Naive thymus-derived CD4-positive, alpha-beta T cell (primary cell): Measurements from ENCODE around the gene TMPRSS7. TPM values are rescaled to one million over a fixed set of nuclear protein-coding genes. Genes with fewer than 3 reads are reported as not detected.
"Not testable (repeated sequence)": the region's sequence is repeated elsewhere in the genome, so short reads cannot be mapped to it uniquely, and the experiment has no call there.

Experiments used
- ATAC-seq: fragments of 150-1000 bp; cut with Tn5 transposase; 2 replicates; pipeline ENCODE4 v1.10.0; 2021; ENCODE audit warnings: mild to moderate bottlenecking, moderate library complexity
- CTCF ChIA-PET: fragments of 350-600 bp; sonication (Branson Sonifier 250); formaldehyde crosslinking; loops from one replicate; lab custom pipeline; 2021; ENCODE audit warnings: antibody characterized with exemption; lab: Charles Lee
- POLR2A ChIA-PET: fragments of 350-600 bp; sonication (Branson Sonifier 250); formaldehyde crosslinking; loops from one replicate; lab custom pipeline; 2021; ENCODE audit warnings: antibody characterized with exemption, inconsistent platforms; lab: Charles Lee
- DNase-seq, 9 donors: peaks; one replicate each; pipeline versions ENCODE4 v3.0.0 to v3.0.0-alpha.2; 2020 to 2022; ENCODE audit warnings: mixed read lengths in 1 of 9
- H3K27ac ChIP-seq: one replicate; pipeline ENCODE4 v1.7.0; 2013; ENCODE audit warnings: mild to moderate bottlenecking, low read depth, low read length, moderate library complexity
- H3K27me3 ChIP-seq, 2 donors: one replicate each; pipeline ENCODE4 v1.7.0; 2013; ENCODE audit warnings: low read length in 2 of 2, mild to moderate bottlenecking in 2 of 2, moderate library complexity in 2 of 2; ENCODE audit not compliant: control insufficient read depth in 2 of 2, insufficient read depth in 2 of 2
- H3K36me3 ChIP-seq, 3 experiments: 1 replicate in 2 of 3; 2 replicates in 1 of 3; pipeline ENCODE4 v1.7.0; 2013; ENCODE audit warnings: low read length in 3 of 3, mild to moderate bottlenecking in 3 of 3, moderate library complexity in 1 of 3; ENCODE audit not compliant: insufficient read depth in 3 of 3, control insufficient read depth in 2 of 3
- H3K4me1 ChIP-seq, 2 donors: one replicate each; pipeline ENCODE4 v1.7.0; 2013; ENCODE audit warnings: low read length in 2 of 2, mild to moderate bottlenecking in 2 of 2, moderate library complexity in 1 of 2; ENCODE audit not compliant: control insufficient read depth in 2 of 2, insufficient read depth in 2 of 2
- H3K4me3 ChIP-seq: 2 replicates; pipeline ENCODE4 v1.7.0; 2013; ENCODE audit warnings: mild to moderate bottlenecking, low read length
- H3K9me3 ChIP-seq, 3 experiments: 1 replicate in 2 of 3; 2 replicates in 1 of 3; pipeline ENCODE4 v1.7.0; 2013; ENCODE audit warnings: low read length in 3 of 3; ENCODE audit not compliant: control insufficient read depth in 2 of 3
- H3K27ac Mint-ChIP-seq, 9 donors: one replicate each; pipeline ENCODE4 v1.8.0; 2020 to 2022; ENCODE audit warnings: mixed read lengths in 9 of 9, mild to moderate bottlenecking in 8 of 9, moderate library complexity in 5 of 9, inconsistent platforms in 2 of 9
- H3K27me3 Mint-ChIP-seq, 5 donors: one replicate each; pipeline ENCODE4 v1.8.0; 2021 to 2022; ENCODE audit warnings: mixed read lengths in 5 of 5, mild to moderate bottlenecking in 1 of 5
- H3K36me3 Mint-ChIP-seq, 5 donors: one replicate each; pipeline ENCODE4 v1.8.0; 2020 to 2022; ENCODE audit warnings: mixed read lengths in 5 of 5, mild to moderate bottlenecking in 3 of 5, inconsistent platforms in 1 of 5
- H3K4me1 Mint-ChIP-seq, 7 donors: one replicate each; pipeline ENCODE4 v1.8.0; 2020 to 2022; ENCODE audit warnings: mixed read lengths in 7 of 7, mild to moderate bottlenecking in 3 of 7, inconsistent platforms in 1 of 7
- H3K4me3 Mint-ChIP-seq, 10 donors: one replicate each; pipeline ENCODE4 v1.8.0; 2020 to 2022; ENCODE audit warnings: mild to moderate bottlenecking in 10 of 10, mixed read lengths in 10 of 10, moderate library complexity in 6 of 10, inconsistent platforms in 2 of 10
- H3K9me3 Mint-ChIP-seq, 11 donors: one replicate each; pipeline ENCODE4 v1.8.0; 2020 to 2022; ENCODE audit warnings: mixed read lengths in 11 of 11, mild to moderate bottlenecking in 4 of 11, inconsistent platforms in 1 of 11, moderate library complexity in 1 of 11
- intact Hi-C, 2 donors: fragments of 100-400 bp; cut with micrococcal nuclease; formaldehyde crosslinking; loops; one replicate each; pipeline ENCODE4 v1.15.1; 2023
- polyA plus RNA-seq, 2 donors: library from polyadenylated mRNA; unstranded; fragments of 300-500 nt; fragmentation: Illumina TruSeq; gene quantifications; one replicate each; pipeline ENCODE4 v1.2.3, GENCODE V29; 2021
- total RNA-seq, 6 experiments: library from RNA in 5 of 6; stranded (reverse) in 5 of 6; gene quantifications; 1 replicate in 5 of 6; 2 replicates in 1 of 6; pipeline ENCODE4 v1.2.3 and lab custom pipeline; 2021 to 2026

Gene TMPRSS7
- total and polyA plus RNA-seq, 7 experiments from 2014 or later: 0.09 TPM; not detected in 6

DNA sequence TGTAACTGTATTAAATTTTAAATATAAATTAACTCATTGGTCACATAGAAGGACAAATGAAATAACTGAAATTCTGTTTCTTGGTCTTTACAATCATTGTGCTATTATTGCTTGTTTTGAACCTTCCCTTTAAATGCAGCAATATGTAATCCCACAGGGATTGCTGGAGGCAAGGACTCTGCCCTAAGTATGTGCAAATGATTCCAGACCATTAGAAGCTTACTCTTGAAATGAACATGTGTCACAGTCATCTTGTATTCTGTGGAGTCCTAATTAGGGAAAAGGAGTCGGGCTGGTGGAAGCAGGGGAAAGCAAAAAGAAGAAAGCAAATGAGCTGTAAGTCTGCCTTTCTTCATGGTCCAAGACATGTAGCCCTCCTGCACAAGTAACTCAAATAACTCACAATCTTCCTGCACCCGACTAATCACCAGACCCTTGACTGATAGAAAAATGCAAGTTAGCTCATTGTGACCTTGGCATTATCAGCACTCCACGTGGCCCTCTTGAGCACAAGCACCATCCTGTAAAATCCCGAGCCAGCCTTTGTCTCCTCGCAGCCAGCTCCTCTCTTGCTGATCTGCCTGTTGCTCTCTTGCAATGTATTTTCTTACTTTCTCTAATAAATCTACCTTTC, 2.3 kb upstream of the TMPRSS7 start:
- POLR2A ChIA-PET: interaction anchor here (0.6 to 0.7 kb wide), 2 partner anchors 8 to 102 kb away, joined by 3 read pairs; no protein-coding TSS in a partner anchor
- Mint-ChIP-seq H3K9me3 (no peaks in the 10 kb centered on the region), H3K36me3 (peaks cover 0 to 6% (median 0%) of the 10 kb centered on the region in 5 donors), H3K27me3 (peaks cover 0 to 4% (median 0%) of the 10 kb centered on the region in 5 donors), H3K4me1 (no peaks in the 10 kb centered on the region), H3K4me3 (no peak overlapping the region), H3K27ac (no peak overlapping the region)
- Histone ChIP-seq H3K4me3 (no peak overlapping the region), H3K4me1 (no peaks in the 10 kb centered on the region), H3K27me3 (no peaks in the 10 kb centered on the region), H3K36me3 (no peaks in the 10 kb centered on the region), H3K9me3 (no peaks in the 10 kb centered on the region), H3K27ac (no peak overlapping the region)
- ATAC-seq (no peak), DNase-seq (no peak)
- CTCF ChIA-PET: interaction anchor here (1.1 to 1.2 kb wide), 2 partner anchors 12 to 16 kb away, joined by 3 to 4 read pairs; no protein-coding TSS in a partner anchor
- intact Hi-C loops: no loop called here

DNA sequence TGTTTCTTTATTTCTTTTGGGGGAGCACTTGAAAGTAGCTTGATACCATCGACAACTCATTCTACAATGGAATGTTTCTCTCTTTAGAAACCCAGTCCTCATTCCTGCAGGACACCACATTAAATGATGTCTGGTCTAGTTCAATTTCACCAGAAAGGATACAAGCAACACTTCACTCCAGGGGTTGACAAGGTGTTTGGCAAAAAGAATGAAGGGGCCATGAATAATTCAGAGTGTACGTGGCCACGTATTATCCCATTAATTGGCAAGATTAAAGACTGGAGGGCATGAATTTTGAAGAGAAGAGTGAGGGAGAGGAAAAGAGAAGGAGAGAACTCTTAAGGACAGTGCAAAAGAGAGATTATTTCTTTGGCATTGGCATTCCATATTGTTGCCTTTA, 705 bp downstream of the TMPRSS7 start:
- DNase-seq (no peak), ATAC-seq (no peak)
- Mint-ChIP-seq H3K9me3 (peaks cover 0 to 4% (median 0%) of the 10 kb centered on the region in 11 donors), H3K4me1 (no peaks in the 10 kb centered on the region), H3K36me3 (peaks cover 0 to 6% (median 0%) of the 10 kb centered on the region in 5 donors), H3K27ac (no peak overlapping the region), H3K4me3 (no peak overlapping the region), H3K27me3 (peaks cover 0 to 2% (median 0%) of the 10 kb centered on the region in 5 donors)
- ChIA-PET CTCF (interaction anchor here (1.0 kb wide), 2 partner anchors 8 to 21 kb away, joined by 3 read pairs; no protein-coding TSS in a partner anchor), POLR2A (no interaction called here)
- intact Hi-C loops: no loop called here
- no peaks in the 10 kb centered on the region for H3K9me3 ChIP-seq
- no peaks in the 10 kb centered on the region for H3K27me3 ChIP-seq
- no peaks in the 10 kb centered on the region for H3K36me3 ChIP-seq
- no peak overlapping the region for H3K27ac ChIP-seq
- no peak overlapping the region for H3K4me3 ChIP-seq
- no peaks in the 10 kb centered on the region for H3K4me1 ChIP-seq

DNA sequence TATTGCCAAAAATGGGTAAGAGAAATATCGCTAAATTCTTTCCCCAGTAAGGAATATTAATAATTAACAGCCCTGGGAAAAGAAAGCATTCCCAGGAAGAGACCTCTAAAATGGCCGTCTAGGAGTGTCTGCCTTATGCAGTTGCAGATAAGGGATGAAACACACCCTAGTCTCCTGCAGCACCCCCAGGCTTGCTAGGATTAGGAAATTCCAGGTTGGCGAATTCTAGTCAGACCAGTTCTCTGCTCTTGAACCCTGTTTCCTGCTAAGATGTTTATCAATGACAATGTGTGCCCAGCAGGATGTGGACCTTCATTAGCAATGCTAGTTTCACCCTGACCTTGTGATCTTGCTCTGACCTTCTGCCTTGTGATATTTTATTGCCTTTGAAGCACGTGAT, 2.7 kb downstream of the TMPRSS7 start:
- CTCF ChIA-PET, intact Hi-C loops, DNase-seq, H3K9me3 ChIP-seq, H3K4me3 ChIP-seq, H3K27me3 Mint-ChIP-seq, H3K36me3 ChIP-seq, H3K4me3 Mint-ChIP-seq, H3K4me1 ChIP-seq, H3K27ac ChIP-seq, H3K4me1 Mint-ChIP-seq, H3K36me3 Mint-ChIP-seq, POLR2A ChIA-PET, H3K27ac Mint-ChIP-seq, ATAC-seq, H3K27me3 ChIP-seq, H3K9me3 Mint-ChIP-seq: not testable (repeated sequence)

DNA sequence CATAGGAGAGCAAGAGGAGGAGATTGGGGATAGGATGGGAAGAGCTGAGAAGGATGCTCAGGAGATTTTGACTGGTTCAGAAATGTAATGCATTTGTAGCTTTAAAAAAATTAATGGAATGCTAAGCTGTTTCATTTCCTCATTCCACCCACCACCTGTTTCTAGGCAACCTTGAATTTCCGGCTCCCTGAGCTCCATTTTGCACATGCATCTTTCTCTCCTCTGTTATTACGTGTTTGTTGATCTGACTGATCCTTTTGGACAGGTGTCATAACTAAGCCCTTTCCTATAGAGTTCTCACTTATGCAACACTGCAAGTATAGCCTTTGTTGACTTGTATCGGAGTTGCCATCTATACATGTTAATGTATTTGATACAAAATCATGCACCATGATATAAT, 4.3 kb downstream of the TMPRSS7 start:
- Mint-ChIP-seq H3K4me1 (no peaks in the 10 kb centered on the region), H3K36me3 (no peaks in the 10 kb centered on the region), H3K27me3 (no peaks in the 10 kb centered on the region), H3K4me3 (no peak overlapping the region), H3K9me3 (peaks cover 0 to 4% (median 0%) of the 10 kb centered on the region in 11 donors), H3K27ac (no peak overlapping the region)
- Histone ChIP-seq H3K27me3 (no peaks in the 10 kb centered on the region), H3K36me3 (no peaks in the 10 kb centered on the region), H3K27ac (no peak overlapping the region), H3K4me1 (no peaks in the 10 kb centered on the region), H3K9me3 (no peaks in the 10 kb centered on the region), H3K4me3 (no peak overlapping the region)
- ChIA-PET CTCF (no interaction called here), POLR2A (interaction anchor here (0.7 kb wide), 1 partner anchor 949 kb away, joined by 4 read pairs; no protein-coding TSS in a partner anchor)
- no peak for DNase-seq
- intact Hi-C loops: no loop called here
- ATAC-seq: no peak

DNA sequence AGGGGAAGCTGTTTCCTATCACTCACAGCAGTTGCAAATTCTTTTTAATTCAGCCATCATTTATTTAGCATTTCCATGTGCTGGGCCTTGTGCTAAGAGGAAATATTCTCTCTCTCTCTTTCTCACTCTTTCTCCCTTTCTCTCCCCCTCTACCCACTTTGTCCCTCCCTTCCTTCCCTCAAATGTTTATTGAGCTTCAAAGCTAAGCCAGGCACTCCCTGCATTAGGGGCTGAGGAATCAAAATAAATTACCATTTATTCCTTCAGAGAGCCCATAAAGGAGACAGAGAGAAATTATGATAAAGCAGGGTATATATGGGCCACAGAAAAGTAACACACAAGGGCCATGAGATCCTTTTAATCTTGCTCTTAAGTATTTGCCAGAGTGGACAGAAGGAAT, 6.8 kb downstream of the TMPRSS7 start:
- Mint-ChIP-seq H3K4me3 (no peak overlapping the region), H3K36me3 (no peaks in the 10 kb centered on the region), H3K4me1 (no peaks in the 10 kb centered on the region), H3K27ac (no peak overlapping the region), H3K27me3 (no peaks in the 10 kb centered on the region), H3K9me3 (peaks cover 0 to 4% (median 0%) of the 10 kb centered on the region in 11 donors)
- H3K4me3 ChIP-seq: no peak overlapping the region
- no peaks in the 10 kb centered on the region for H3K4me1 ChIP-seq
- POLR2A ChIA-PET: interaction anchor here (0.6 to 1.2 kb wide), 2 partner anchors 13 to 18 kb away, joined by 3 to 5 read pairs; no protein-coding TSS in a partner anchor
- H3K36me3 ChIP-seq: no peaks in the 10 kb centered on the region
- H3K9me3 ChIP-seq: no peaks in the 10 kb centered on the region
- DNase-seq (no peak), ATAC-seq (no peak)
- no peak overlapping the region for H3K27ac ChIP-seq
- intact Hi-C loops: loop anchor here in 1 of 2 donors (5.0 kb wide), 1 partner anchor 46 kb away; the partner anchor contains the start of gene C3orf52
- CTCF ChIA-PET: no interaction called here
- H3K27me3 ChIP-seq: no peaks in the 10 kb centered on the region

DNA sequence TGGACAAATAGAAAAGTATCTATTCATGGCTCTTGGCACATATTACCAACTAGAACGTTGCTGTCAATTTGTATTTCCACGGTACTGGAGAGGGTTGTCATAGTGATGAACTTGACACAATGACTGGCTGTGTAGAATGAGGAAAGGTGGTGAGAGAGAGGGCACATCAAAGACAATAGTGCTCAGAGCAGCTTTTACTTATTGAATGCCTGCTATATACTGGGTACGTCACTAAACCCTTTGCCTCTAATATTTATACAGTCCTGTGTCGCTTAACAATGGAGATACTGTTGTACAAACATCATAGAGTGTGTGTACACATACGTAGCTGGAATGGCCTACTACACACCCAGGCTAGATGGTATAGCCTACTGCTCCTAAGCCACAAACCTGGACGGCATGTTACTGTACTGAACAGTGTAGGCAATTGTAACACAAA, 8.3 kb downstream of the TMPRSS7 start:
- H3K27ac Mint-ChIP-seq: no peak overlapping the region
- ATAC-seq (no peak), DNase-seq (no peak)
- no peak overlapping the region for H3K4me3 Mint-ChIP-seq
- H3K27me3 Mint-ChIP-seq: peaks cover 0 to 1% (median 0%) of the 10 kb centered on the region in 5 donors
- no peaks in the 10 kb centered on the region for H3K36me3 ChIP-seq
- intact Hi-C loops: loop anchor here (1.0 to 5.0 kb wide), 7 partner anchors 29 to 374 kb away; partner anchors contain the start of genes C3orf52 (in 2 of the 2) and ABHD10 (in 1 of the 2)
- H3K9me3 ChIP-seq: no peaks in the 10 kb centered on the region
- POLR2A ChIA-PET: no interaction called here
- H3K4me3 ChIP-seq: no peak overlapping the region
- no peaks in the 10 kb centered on the region for H3K4me1 ChIP-seq
- no peaks in the 10 kb centered on the region for H3K4me1 Mint-ChIP-seq
- CTCF ChIA-PET: interaction anchor here (0.6 to 1.9 kb wide), 7 partner anchors 8 to 324 kb away, joined by 3 to 8 read pairs (median 3); no protein-coding TSS in a partner anchor
- H3K27ac ChIP-seq: no peak overlapping the region
- H3K27me3 ChIP-seq: no peaks in the 10 kb centered on the region
- no peaks in the 10 kb centered on the region for H3K36me3 Mint-ChIP-seq
- H3K9me3 Mint-ChIP-seq: no peaks in the 10 kb centered on the region
